Sigmoid colon (tissue), 7 donors: Measurements from ENCODE around the gene ATP6V0D1. TPM values are rescaled to one million over a fixed set of nuclear protein-coding genes. Genes with fewer than 3 reads are reported as not detected.

Source experiments
- DNase-seq: peaks from one replicate; pipeline ENCODE4 v3.0.0-alpha.2; 2019
- H3K27ac ChIP-seq, 4 donors: fragments of 200-600 bp; sonication (generic); one replicate each; pipeline ENCODE4 v1.5.1; 2016 to 2019; ENCODE audit warnings: mild to moderate bottlenecking in 1 of 4
- H3K27me3 ChIP-seq, 3 donors: fragments of 200-600 bp; sonication (generic); one replicate each; pipeline ENCODE4 v1.5.1; 2019; ENCODE audit warnings: mild to moderate bottlenecking in 1 of 3
- H3K36me3 ChIP-seq, 4 donors: fragments of 200-600 bp; sonication (generic); one replicate each; pipeline ENCODE4 v1.5.1; 2016 to 2019
- H3K4me1 ChIP-seq, 4 donors: fragments of 200-600 bp; sonication (generic); one replicate each; pipeline ENCODE4 v1.5.1; 2017 to 2019
- H3K4me3 ChIP-seq, 4 donors: fragments of 200-600 bp; sonication (generic); one replicate each; pipeline ENCODE4 v1.5.1; 2017 to 2019; ENCODE audit warnings: mild to moderate bottlenecking in 2 of 4, moderate library complexity in 1 of 4
- H3K9me3 ChIP-seq, 4 donors: fragments of 200-600 bp in 3 of 4; sonication (generic) in 3 of 4; one replicate each; pipeline versions ENCODE4 v1.5.1 to v1.6.1; 2013 to 2019
- CTCF ChIP-seq, 4 experiments: fragments of 450-650 bp in 3 of 4; fragments of 200-600 bp in 1 of 4; IDR thresholded peaks; one replicate each; pipeline ENCODE4 v1.5.1; 2016 to 2019; ENCODE audit warnings: antibody characterized with exemption in 4 of 4, mild to moderate bottlenecking in 3 of 4, moderate library complexity in 2 of 4
- EP300 ChIP-seq, 4 donors: sonication (generic); formaldehyde crosslinking; IDR thresholded peaks; one replicate each; pipeline ENCODE4 v1.6.1; 2017; ENCODE audit warnings: antibody characterized with exemption in 4 of 4
- POLR2A ChIP-seq, 2 donors: fragments of 450-650 bp; IDR thresholded peaks; one replicate each; pipeline ENCODE4 v1.6.1; 2016; ENCODE audit warnings: antibody characterized with exemption in 2 of 2, mild to moderate bottlenecking in 2 of 2, moderate library complexity in 2 of 2
- POLR2AphosphoS5 ChIP-seq, 4 donors: sonication (generic); formaldehyde crosslinking; IDR thresholded peaks; one replicate each; pipeline ENCODE4 v1.6.1; 2017; ENCODE audit warnings: antibody characterized with exemption in 4 of 4
- WGBS, 2 donors: extraction: QIAGEN DNeasy Blood & Tissue Kit; methylation state at CpG; one replicate each; pipeline ENCODE4 v1.1.7; 2013; 5-methylcytosine and 5-hydroxymethylcytosine counted together
- intact Hi-C: fragments of 100-400 bp; cut with DNase I; formaldehyde crosslinking; loops from one replicate; pipeline ENCODE4 v1.15.1; 2023
- polyA plus RNA-seq, 3 donors: library from polyadenylated mRNA; stranded (reverse); fragments of 200-250 nt; gene quantifications; one replicate each; pipeline ENCODE4 v1.2.3, GENCODE V29; 2013
- total RNA-seq, 4 donors: library from RNA; depleted of rRNA; stranded (reverse); fragments of >200 nt; gene quantifications; one replicate each; pipeline ENCODE4 v1.1.0, GENCODE V29; 2016
- donor health status: healthy with polysubstance abuse.
- donor health status: Bipolar disorder and iron deficiency.
- donor health status: healthy.

ATP6V0D1 gene
- total and polyA plus RNA-seq, 7 donors = 70.3 to 287 (median 112) TPM

GRCh38 chr16:67451061-67451703 is 29.8 kb downstream of the ATP6V0D1 start:
- H3K36me3 ChIP-seq = peaks cover 9 to 46% (median 23%) of the 10 kb centered on the region in 4 donors
- peaks cover 0 to 54% (median 40%) of the 10 kb centered on the region in 4 donors for H3K4me1 ChIP-seq
- no peaks in the 10 kb centered on the region for H3K9me3 ChIP-seq
- TF ChIP-seq CTCF (IDR thresholded peaks at IDR 0.05) (no peak), EP300 (IDR thresholded peaks at IDR 0.05) (no peak), POLR2A (IDR thresholded peaks at IDR 0.05) (no peak), POLR2AphosphoS5 (IDR thresholded peaks at IDR 0.05) (no peak)
- H3K4me3 ChIP-seq = no peak overlapping the region
- intact Hi-C loops = no loop called here
- H3K27ac ChIP-seq = peak overlapping the region in 2 of 4 donors; percentile 7 to 25
- no peak for DNase-seq
- WGBS, 2 donors = 86 to 91% methylated on average over 12 of the region's 12 CpGs
- no peaks in the 10 kb centered on the region for H3K27me3 ChIP-seq

- peak overlapping the region in 2 of 4 donors; percentile 12 to 38 for H3K27ac ChIP-seq
- intact Hi-C loops = no loop called here
- H3K36me3 ChIP-seq = peaks cover 9 to 46% (median 23%) of the 10 kb centered on the region in 4 donors
- H3K27me3 ChIP-seq = no peaks in the 10 kb centered on the region
- no peak for DNase-seq
- H3K4me3 ChIP-seq = no peak overlapping the region
- no peaks in the 10 kb centered on the region for H3K9me3 ChIP-seq
- WGBS, 2 donors = 78 to 91% methylated on average over 3 of the region's 3 CpGs
- TF ChIP-seq POLR2AphosphoS5 (IDR thresholded peaks at IDR 0.05) (no peak), CTCF (IDR thresholded peaks at IDR 0.05) (no peak), EP300 (IDR thresholded peaks at IDR 0.05) (no peak), POLR2A (IDR thresholded peaks at IDR 0.05) (no peak)
- peaks cover 0 to 61% (median 47%) of the 10 kb centered on the region in 4 donors for H3K4me1 ChIP-seq
Observed at GRCh38 chr16:67449739-67450138, 31.2 kb downstream of the ATP6V0D1 start.

- TF ChIP-seq CTCF (IDR thresholded peaks at IDR 0.05) = no peak
- no peak for TF ChIP-seq POLR2A (IDR thresholded peaks at IDR 0.05)
- no peak for TF ChIP-seq EP300 (IDR thresholded peaks at IDR 0.05)
- no peaks in the 10 kb centered on the region for H3K9me3 ChIP-seq
- intact Hi-C loops = no loop called here
- no peak for DNase-seq
- no peaks in the 10 kb centered on the region for H3K27me3 ChIP-seq
- WGBS, 2 donors = 37 to 80% methylated on average over 2 of the region's 2 CpGs
- peaks cover 9 to 46% (median 23%) of the 10 kb centered on the region in 4 donors for H3K36me3 ChIP-seq
- H3K4me3 ChIP-seq = no peak overlapping the region
- H3K27ac ChIP-seq = peak overlapping the region in 2 of 4 donors; percentile 12 to 38
- peaks cover 0 to 65% (median 51%) of the 10 kb centered on the region in 4 donors for H3K4me1 ChIP-seq
Observed at GRCh38 chr16:67449336-67449735, 31.6 kb downstream of the ATP6V0D1 start.

- Histone ChIP-seq H3K27me3 (no peaks in the 10 kb centered on the region), H3K4me3 (no peak overlapping the region), H3K36me3 (peaks cover 9 to 46% (median 22%) of the 10 kb centered on the region in 4 donors)
Observed at GRCh38 chr16:67448580-67448979, 32.4 kb downstream of the ATP6V0D1 start.

GRCh38 chr16:67447508-67448076 is 33.4 kb downstream of the ATP6V0D1 start:
- no peak overlapping the region for H3K4me3 ChIP-seq
- H3K4me1 ChIP-seq = peaks cover 0 to 82% (median 68%) of the 10 kb centered on the region in 4 donors
- 65 to 75% methylated on average over 6 of the region's 6 CpGs for WGBS, 2 donors
- H3K27ac ChIP-seq = peak overlapping the region in 3 of 4 donors; percentile 50 to 78 (median 53)
- H3K27me3 ChIP-seq = no peaks in the 10 kb centered on the region
- TF ChIP-seq POLR2AphosphoS5 (IDR thresholded peaks at IDR 0.05) = peak in 1 of 4 donors; percentile 56
- peak in 3 of 4 experiments; percentile 17 to 29 (median 23) for TF ChIP-seq CTCF (IDR thresholded peaks at IDR 0.05)
- no peak for TF ChIP-seq POLR2A (IDR thresholded peaks at IDR 0.05)
- TF ChIP-seq EP300 (IDR thresholded peaks at IDR 0.05) = no peak
- intact Hi-C loops = no loop called here
- peaks cover 9 to 36% (median 15%) of the 10 kb centered on the region in 4 donors for H3K36me3 ChIP-seq
- H3K9me3 ChIP-seq = no peaks in the 10 kb centered on the region
- DNase-seq = peak; percentile 79

More at GRCh38 chr16:67448580-67448979, 32.4 kb downstream of the ATP6V0D1 start:
- intact Hi-C loops = no loop called here
- 19 to 81% methylated on average over 5 of the region's 5 CpGs for WGBS, 2 donors
- Histone ChIP-seq H3K4me1 (peaks cover 0 to 73% (median 59%) of the 10 kb centered on the region in 4 donors), H3K27ac (peak overlapping the region in 1 of 4 donors; percentile 25), H3K9me3 (no peaks in the 10 kb centered on the region)
- TF ChIP-seq POLR2AphosphoS5 (IDR thresholded peaks at IDR 0.05) (no peak), POLR2A (IDR thresholded peaks at IDR 0.05) (peak in 1 of 2 donors; percentile 21)
- no peak for DNase-seq
